ENCODE results near the gene NUP160.

- TF ChIP-seq CTCF (IDR thresholded peaks at IDR 0.05; ENCODE audit: poor library complexity, severe bottlenecking) (no peak), RAD21 (conservative IDR thresholded peaks at IDR 0.05) (no peak), SMC3 (conservative IDR thresholded peaks at IDR 0.05; ENCODE audit: poor library complexity) (no peak), EZH2 (IDR thresholded peaks at IDR 0.05; ENCODE audit: borderline replicate concordance, insufficient read depth, low read length, poor library complexity, severe bottlenecking) (no peak), EP300 (conservative IDR thresholded peaks at IDR 0.05; ENCODE audit: poor library complexity, severe bottlenecking) (no peak), POLR2AphosphoS5 (IDR thresholded peaks at IDR 0.05) (no peak), MXI1 (conservative IDR thresholded peaks at IDR 0.05; ENCODE audit: poor library complexity, severe bottlenecking) (no peak)
Measured at GRCh38 chr11:47797633-47798032, 50.5 kb downstream of the NUP160 start.
